Measurements from ENCODE around the gene SEMA3A. TPM values are rescaled to one million over a fixed set of nuclear protein-coding genes. Genes with fewer than 3 reads are reported as not detected.

SEMA3A gene
- total and polyA plus RNA-seq, 2 of the 13 experiments (the other 11 are each of a cell fraction or from before 2014, with no cell fraction given) = 0.29 to 1.2 TPM

DNA sequence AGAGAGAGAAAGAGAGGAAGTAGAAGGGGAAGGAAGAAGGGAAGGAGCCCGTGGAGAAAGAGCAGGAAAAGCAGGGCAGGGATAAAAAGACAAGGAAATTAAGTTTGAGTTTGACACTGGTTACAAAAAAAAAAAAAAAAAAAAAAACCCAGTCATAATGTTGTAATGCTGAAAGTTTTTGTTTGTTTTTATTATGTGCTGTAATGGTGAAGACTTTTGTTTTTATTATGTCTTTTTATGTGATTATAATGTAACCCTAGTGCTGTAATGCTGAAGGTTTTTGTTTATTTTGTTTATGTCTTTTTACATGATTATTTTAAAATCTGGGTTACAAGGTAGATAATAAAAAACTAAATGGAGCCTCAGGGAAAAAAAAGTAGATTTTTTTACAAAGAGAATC, 184.8 kb downstream of the SEMA3A start:
- H3K9ac ChIP-seq (ENCODE audit: insufficient read depth, low read depth, low read length) = no peak overlapping the region
- no peaks in the 10 kb centered on the region for H3K36me3 ChIP-seq (replicated peaks in 1 of 2; ENCODE audit: control insufficient read depth in 1 of 2, insufficient read depth in 2 of 2, low read length in 2 of 2)
- H3K4me2 ChIP-seq (ENCODE audit: low read depth, low read length) = no peak overlapping the region
- H3K27ac ChIP-seq (ENCODE audit: extremely low read length, insufficient read depth, low read length) = no peak overlapping the region
- WGBS (ENCODE audit: low lambda C conversion rate) = no CpG with 5 or more reads among the region's 1 CpG
- BruUV-seq (replicated peaks) = no TSS peak
- TF ChIP-seq, protein P1, sequence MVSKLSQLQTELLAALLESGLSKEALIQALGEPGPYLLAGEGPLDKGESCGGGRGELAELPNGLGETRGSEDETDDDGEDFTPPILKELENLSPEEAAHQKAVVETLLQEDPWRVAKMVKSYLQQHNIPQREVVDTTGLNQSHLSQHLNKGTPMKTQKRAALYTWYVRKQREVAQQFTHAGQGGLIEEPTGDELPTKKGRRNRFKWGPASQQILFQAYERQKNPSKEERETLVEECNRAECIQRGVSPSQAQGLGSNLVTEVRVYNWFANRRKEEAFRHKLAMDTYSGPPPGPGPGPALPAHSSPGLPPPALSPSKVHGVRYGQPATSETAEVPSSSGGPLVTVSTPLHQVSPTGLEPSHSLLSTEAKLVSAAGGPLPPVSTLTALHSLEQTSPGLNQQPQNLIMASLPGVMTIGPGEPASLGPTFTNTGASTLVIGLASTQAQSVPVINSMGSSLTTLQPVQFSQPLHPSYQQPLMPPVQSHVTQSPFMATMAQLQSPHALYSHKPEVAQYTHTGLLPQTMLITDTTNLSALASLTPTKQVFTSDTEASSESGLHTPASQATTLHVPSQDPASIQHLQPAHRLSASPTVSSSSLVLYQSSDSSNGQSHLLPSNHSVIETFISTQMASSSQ (IDR thresholded peaks at IDR 0.05; ENCODE audit: low read depth) = no peak
- TF ChIP-seq, protein P1 (CRISPR knock-in tag; IDR thresholded peaks at IDR 0.05; ENCODE audit: borderline replicate concordance) = no peak
- TF ChIP-seq, protein P2, sequence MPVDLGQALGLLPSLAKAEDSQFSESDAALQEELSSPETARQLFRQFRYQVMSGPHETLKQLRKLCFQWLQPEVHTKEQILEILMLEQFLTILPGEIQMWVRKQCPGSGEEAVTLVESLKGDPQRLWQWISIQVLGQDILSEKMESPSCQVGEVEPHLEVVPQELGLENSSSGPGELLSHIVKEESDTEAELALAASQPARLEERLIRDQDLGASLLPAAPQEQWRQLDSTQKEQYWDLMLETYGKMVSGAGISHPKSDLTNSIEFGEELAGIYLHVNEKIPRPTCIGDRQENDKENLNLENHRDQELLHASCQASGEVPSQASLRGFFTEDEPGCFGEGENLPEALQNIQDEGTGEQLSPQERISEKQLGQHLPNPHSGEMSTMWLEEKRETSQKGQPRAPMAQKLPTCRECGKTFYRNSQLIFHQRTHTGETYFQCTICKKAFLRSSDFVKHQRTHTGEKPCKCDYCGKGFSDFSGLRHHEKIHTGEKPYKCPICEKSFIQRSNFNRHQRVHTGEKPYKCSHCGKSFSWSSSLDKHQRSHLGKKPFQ (CRISPR knock-in tag; IDR thresholded peaks at IDR 0.05; ENCODE audit: insufficient replicate concordance) = no peak
- no peak for TF ChIP-seq MTF1 (CRISPR knock-in tag; IDR thresholded peaks at IDR 0.05)
- TF ChIP-seq, protein P3, sequence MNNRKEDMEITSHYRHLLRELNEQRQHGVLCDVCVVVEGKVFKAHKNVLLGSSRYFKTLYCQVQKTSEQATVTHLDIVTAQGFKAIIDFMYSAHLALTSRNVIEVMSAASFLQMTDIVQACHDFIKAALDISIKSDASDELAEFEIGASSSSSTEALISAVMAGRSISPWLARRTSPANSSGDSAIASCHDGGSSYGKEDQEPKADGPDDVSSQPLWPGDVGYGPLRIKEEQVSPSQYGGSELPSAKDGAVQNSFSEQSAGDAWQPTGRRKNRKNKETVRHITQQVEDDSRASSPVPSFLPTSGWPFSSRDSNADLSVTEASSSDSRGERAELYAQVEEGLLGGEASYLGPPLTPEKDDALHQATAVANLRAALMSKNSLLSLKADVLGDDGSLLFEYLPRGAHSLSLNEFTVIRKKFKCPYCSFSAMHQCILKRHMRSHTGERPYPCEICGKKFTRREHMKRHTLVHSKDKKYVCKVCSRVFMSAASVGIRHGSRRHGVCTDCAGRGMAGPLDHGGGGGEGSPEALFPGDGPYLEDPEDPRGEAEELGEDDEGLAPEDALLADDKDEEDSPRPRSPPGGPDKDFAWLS (CRISPR knock-in tag; IDR thresholded peaks at IDR 0.05; ENCODE audit: borderline replicate concordance) = no peak
- TF ChIP-seq EZH2 (conservative IDR thresholded peaks at IDR 0.05; ENCODE audit: low read depth, low read length) = no peak
- no peak for TF ChIP-seq HOXA5 (CRISPR knock-in tag; IDR thresholded peaks at IDR 0.05)
- no peak for TF ChIP-seq SIN3A (IDR thresholded peaks at IDR 0.05; ENCODE audit: borderline replicate concordance, low read depth, low read length)
- TF ChIP-seq LCORL (IDR thresholded peaks at IDR 0.05) = no peak
- TF ChIP-seq LCORL (CRISPR knock-in tag; IDR thresholded peaks at IDR 0.05) = no peak
- TF ChIP-seq, protein P4, sequence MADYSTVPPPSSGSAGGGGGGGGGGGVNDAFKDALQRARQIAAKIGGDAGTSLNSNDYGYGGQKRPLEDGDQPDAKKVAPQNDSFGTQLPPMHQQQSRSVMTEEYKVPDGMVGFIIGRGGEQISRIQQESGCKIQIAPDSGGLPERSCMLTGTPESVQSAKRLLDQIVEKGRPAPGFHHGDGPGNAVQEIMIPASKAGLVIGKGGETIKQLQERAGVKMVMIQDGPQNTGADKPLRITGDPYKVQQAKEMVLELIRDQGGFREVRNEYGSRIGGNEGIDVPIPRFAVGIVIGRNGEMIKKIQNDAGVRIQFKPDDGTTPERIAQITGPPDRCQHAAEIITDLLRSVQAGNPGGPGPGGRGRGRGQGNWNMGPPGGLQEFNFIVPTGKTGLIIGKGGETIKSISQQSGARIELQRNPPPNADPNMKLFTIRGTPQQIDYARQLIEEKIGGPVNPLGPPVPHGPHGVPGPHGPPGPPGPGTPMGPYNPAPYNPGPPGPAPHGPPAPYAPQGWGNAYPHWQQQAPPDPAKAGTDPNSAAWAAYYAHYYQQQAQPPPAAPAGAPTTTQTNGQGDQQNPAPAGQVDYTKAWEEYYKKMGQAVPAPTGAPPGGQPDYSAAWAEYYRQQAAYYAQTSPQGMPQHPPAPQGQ (CRISPR knock-in tag; IDR thresholded peaks at IDR 0.05; ENCODE audit: borderline replicate concordance) = no peak
- no peak for TF ChIP-seq ZNF678 (CRISPR knock-in tag; IDR thresholded peaks at IDR 0.05)
- TF ChIP-seq, protein P5, sequence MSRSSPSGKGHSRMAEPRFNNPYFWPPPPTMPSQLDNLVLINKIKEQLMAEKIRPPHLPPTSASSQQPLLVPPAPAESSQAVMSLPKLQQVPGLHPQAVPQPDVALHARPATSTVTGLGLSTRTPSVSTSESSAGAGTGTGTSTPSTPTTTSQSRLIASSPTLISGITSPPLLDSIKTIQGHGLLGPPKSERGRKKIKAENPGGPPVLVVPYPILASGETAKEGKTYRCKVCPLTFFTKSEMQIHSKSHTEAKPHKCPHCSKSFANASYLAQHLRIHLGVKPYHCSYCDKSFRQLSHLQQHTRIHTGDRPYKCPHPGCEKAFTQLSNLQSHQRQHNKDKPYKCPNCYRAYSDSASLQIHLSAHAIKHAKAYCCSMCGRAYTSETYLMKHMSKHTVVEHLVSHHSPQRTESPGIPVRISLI (CRISPR knock-in tag; IDR thresholded peaks at IDR 0.05; ENCODE audit: borderline replicate concordance) = no peak
- no peaks in the 10 kb centered on the region for H3K9me3 ChIP-seq (ENCODE audit: low read length)
- H3K4me1 ChIP-seq (ENCODE audit: insufficient read depth, low read length) = 0 out of 2 replicates have a peak, but pooled peaks cover 4% of the 10 kb centered on the region
- DNase-seq (ENCODE audit: low spot score) (no peak), ATAC-seq (no peak), FAIRE-seq (no peak)
- no peaks in the 10 kb centered on the region for H3K79me2 ChIP-seq (ENCODE audit: insufficient read depth, low read length)
- no peaks in the 10 kb centered on the region for H4K20me1 ChIP-seq (ENCODE audit: insufficient read depth, low read length)
- POLR2A ChIA-PET = no interaction called here
- intact Hi-C loops (cut with micrococcal nuclease; ENCODE audit: unreplicated experiment) (loop anchor here (5.0 kb wide), 1 partner anchor 83 kb away; no protein-coding TSS in a partner anchor), in situ Hi-C loops (cut with HindIII; ENCODE audit: extremely low pct_ligation_motif_present, low pct_unique_long_range_greater_than_20kb) (no loop called here)
- no peaks in the 10 kb centered on the region for H3K27me3 ChIP-seq (ENCODE audit: control insufficient read depth in 1 of 2, insufficient read depth in 2 of 2, low read length in 2 of 2)
- H2AFZ ChIP-seq (ENCODE audit: low read length) = no peak overlapping the region
- CTCF ChIA-PET (ENCODE audit: low intra/inter-chr PET ratio, low total read pairs) = no interaction called here
- no peak overlapping the region for H3K4me3 ChIP-seq (replicated peaks in 1 of 3; ENCODE audit: insufficient read depth in 1 of 3, low read depth in 2 of 3, low read length in 3 of 3)
